Measurements from ENCODE around the gene GSK3A. TPM values are rescaled to one million over a fixed set of nuclear protein-coding genes. Genes with fewer than 3 reads are reported as not detected.

Gene GSK3A
- total RNA-seq, 1 donor from 2014 or later, result 54.7 TPM

DNA sequence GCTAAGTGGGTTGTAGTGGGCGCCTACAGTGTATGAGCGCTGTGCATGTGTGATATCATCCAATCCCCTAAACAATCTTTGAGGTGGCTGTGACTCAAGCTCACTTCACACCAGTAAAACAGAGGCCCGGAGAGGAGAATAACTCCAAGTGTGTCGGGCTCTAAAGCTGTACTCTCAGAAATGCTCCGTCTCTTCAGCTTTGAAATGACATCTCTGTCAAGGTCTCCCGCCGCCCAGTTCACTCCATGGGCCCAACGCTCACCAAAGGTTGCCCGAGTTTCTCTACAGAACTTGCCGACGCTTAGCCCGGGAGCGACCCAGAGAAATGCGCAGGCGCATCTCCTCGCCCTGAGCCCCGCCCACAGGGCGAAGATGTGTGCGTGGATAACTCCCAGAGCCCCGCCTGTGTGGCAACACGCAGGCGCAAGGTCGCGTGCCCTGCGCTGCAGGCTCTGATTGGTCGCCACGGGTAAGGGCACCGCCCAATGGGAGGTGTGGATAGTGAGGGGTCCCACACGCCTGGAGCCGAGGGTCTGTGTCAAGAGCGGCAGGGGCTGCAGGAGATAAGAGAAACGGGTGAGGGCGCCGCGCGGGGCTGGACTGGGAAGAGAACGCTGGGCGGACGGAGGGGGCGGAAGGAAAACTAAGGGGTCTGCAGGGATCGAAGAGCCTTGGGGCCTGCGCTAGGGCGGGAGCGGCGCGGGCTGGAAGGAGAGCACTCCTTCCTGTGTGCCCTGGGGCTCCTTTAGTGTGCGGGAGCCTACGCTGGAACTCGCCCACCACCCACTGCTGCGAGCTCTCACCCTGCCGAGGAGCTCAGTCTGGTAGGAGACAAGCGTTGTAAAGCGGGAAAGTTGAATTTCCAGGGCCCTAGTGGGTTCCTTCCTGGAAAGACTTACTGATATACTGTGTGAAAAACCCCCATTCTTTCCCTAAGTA lies 22.3 kb downstream of the GSK3A start, which contains the start of gene ZNF526:
Gene ZNF526 (plus strand): TSS at position 501 of the 939 bp plus-strand sequence. CDS start 4,092 bp downstream, outside the sequence.
- TF ChIP-seq, protein P1, sequence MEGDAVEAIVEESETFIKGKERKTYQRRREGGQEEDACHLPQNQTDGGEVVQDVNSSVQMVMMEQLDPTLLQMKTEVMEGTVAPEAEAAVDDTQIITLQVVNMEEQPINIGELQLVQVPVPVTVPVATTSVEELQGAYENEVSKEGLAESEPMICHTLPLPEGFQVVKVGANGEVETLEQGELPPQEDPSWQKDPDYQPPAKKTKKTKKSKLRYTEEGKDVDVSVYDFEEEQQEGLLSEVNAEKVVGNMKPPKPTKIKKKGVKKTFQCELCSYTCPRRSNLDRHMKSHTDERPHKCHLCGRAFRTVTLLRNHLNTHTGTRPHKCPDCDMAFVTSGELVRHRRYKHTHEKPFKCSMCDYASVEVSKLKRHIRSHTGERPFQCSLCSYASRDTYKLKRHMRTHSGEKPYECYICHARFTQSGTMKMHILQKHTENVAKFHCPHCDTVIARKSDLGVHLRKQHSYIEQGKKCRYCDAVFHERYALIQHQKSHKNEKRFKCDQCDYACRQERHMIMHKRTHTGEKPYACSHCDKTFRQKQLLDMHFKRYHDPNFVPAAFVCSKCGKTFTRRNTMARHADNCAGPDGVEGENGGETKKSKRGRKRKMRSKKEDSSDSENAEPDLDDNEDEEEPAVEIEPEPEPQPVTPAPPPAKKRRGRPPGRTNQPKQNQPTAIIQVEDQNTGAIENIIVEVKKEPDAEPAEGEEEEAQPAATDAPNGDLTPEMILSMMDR (IDR thresholded peaks at IDR 0.05; ENCODE audit: unreplicated experiment), result peak; percentile 19
- peak within 1 kb of the TSS; percentile 95 for H3K27ac Mint-ChIP-seq
- no peaks in the 10 kb centered on the region for H3K9me3 Mint-ChIP-seq (ENCODE audit: low read depth)
- no peaks in the 10 kb centered on the region for H3K27me3 Mint-ChIP-seq
- H3K36me3 Mint-ChIP-seq (ENCODE audit: insufficient read depth), result peaks cover 6% of the 10 kb centered on the region
- DNase-seq (ENCODE audit: low spot score, unreplicated experiment), result peak; percentile 98
- H3K4me1 Mint-ChIP-seq (ENCODE audit: low read depth), result peaks cover 33% of the 10 kb centered on the region
- H3K4me3 Mint-ChIP-seq (ENCODE audit: low read depth), result peak within 1 kb of the TSS; percentile 91

DNA sequence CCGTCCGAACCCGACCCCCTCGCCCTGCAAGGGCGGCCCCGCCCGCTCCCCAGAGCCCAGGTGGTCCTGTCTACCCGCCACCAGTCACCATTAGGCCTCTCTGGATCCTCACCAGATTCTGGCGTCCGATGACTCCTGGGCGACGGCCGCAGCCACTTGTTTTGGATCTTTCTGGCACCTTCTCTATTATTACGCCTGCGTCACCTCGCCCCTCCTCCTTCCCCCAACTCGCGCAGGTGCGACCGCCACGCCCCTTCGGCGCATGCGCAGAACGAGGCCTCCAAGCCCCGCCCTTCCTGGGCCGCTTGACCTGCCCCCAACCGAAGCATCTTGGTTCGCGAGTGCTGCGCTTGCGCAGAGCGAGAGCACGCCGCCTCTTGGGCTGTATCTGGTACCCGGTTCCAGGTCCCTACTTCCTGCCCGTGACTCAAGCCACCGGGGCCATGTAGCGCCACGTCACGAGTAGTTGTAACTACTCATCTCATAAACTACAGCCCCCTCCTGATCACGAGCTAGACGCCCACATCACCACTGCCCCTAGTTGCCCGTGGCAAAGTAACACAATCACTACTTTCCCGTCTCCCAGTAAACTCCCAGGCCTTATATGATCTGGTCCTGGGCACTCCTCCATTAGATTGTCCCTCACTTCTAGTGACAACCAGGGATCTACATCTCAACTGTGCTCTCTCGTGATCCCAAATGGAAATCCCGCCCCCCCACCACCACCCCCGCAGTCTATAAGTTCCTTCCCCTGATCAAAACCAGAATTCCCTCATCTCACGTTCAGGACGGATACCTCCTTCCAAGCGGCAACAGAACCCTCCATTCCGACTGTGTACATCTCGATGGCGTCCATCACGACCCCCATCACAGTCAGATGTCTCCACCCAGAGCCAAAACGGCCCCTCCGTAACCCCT lies 24.6 kb downstream of the GSK3A start, which contains the start of gene DEDD2:
Gene DEDD2 (minus strand): TSS at position 158 of the 918 bp plus-strand sequence. CDS start 670 bp downstream, outside the sequence.
- TF ChIP-seq, protein P1 (IDR thresholded peaks at IDR 0.05; ENCODE audit: unreplicated experiment), result no peak
- Mint-ChIP-seq H3K4me1 (ENCODE audit: low read depth) (peaks cover 34% of the 10 kb centered on the region), H3K9me3 (ENCODE audit: low read depth) (no peaks in the 10 kb centered on the region), H3K36me3 (ENCODE audit: insufficient read depth) (peaks cover 9% of the 10 kb centered on the region), H3K4me3 (ENCODE audit: low read depth) (peak within 1 kb of the TSS; percentile 90), H3K27ac (peak within 1 kb of the TSS; percentile 98), H3K27me3 (no peaks in the 10 kb centered on the region)
- DNase-seq (ENCODE audit: low spot score, unreplicated experiment), result peak; percentile 99

DNA sequence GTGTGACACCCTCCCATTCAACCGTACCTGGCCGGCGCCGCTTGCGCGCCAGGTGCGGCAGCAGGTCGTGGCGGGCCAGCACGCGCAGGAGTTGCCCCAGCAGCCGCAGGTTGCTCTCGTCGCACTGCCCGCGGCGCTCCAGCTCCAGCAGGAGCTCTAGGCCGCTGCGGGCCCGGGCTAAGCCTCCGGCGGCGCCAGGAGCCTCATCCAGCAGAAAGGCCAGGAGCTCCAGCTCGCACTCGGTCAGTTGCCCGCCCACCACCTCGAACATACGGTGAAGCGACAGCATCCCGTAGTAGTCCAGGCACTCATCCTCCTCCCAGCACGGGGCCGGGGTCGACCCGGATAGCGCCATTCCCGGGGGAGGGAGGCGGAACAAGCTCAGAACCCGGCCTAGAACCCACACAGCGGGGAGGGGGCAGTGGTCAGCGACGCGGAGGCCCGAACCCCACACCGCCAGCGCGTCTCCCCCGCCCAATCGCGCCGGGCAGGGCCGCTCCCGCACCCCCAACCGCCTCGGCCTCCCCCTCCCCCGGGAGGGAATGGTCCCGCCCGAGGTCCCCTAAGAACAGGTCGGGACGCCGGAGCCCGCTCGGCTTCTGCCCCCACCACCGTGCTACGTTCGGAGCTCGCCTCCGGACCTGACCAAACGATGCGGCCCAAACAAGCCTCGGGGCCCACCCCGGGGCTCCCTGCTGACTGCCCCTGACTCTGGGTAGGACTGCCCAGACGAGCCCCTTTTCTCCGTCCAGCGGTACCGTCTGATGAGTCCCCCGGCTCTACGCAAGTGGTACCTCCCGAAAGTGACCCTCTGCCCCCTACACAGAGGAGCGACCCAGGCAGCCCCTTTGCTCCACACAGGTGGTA lies 25.5 kb downstream of the GSK3A start:
- H3K27ac Mint-ChIP-seq, result peak overlapping the region; percentile 98
- no peaks in the 10 kb centered on the region for H3K9me3 Mint-ChIP-seq (ENCODE audit: low read depth)
- H3K36me3 Mint-ChIP-seq (ENCODE audit: insufficient read depth), result peaks cover 6% of the 10 kb centered on the region
- peak overlapping the region; percentile 90 for H3K4me3 Mint-ChIP-seq (ENCODE audit: low read depth)
- DNase-seq (ENCODE audit: low spot score, unreplicated experiment), result peak; percentile 46
- peaks cover 34% of the 10 kb centered on the region for H3K4me1 Mint-ChIP-seq (ENCODE audit: low read depth)
- H3K27me3 Mint-ChIP-seq, result no peaks in the 10 kb centered on the region
- TF ChIP-seq, protein P1 (IDR thresholded peaks at IDR 0.05; ENCODE audit: unreplicated experiment), result no peak

DNA sequence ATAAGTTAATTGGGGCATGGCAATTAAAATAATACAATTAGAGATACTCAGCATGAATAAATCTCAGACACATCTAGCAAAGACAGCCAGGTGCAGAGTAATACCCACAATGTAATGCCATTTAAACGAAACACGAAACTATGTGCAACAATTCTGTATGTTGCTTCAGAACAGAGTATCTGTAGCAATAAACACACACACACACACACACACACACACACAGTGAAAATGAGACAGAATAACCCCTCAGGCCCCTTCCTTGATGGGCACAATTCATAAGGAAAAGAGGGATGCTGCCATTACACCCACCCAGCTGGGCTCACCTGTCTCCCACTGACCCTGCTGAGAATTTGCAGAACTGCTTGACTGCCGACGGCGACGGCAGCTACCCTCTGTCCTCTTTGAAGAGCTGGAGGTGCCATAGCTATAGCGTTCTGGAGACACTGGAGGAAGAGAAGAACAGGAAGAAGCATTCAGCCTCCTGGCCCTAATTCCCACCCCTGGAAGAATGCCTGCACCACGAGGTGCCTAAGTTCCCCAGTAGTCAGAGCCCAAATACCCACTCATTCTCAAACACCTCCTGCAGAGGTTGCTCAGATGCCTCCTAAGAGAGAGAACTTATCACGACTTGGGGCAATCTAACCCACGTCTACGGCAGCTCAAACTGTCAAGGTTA lies 27.5 kb downstream of the GSK3A start:
- H3K36me3 Mint-ChIP-seq (ENCODE audit: insufficient read depth), result peaks cover 7% of the 10 kb centered on the region
- H3K9me3 Mint-ChIP-seq (ENCODE audit: low read depth), result no peaks in the 10 kb centered on the region
- no peaks in the 10 kb centered on the region for H3K27me3 Mint-ChIP-seq
- H3K4me3 Mint-ChIP-seq (ENCODE audit: low read depth), result peak overlapping the region; percentile 90
- no peak for DNase-seq (ENCODE audit: low spot score, unreplicated experiment)
- no peak overlapping the region for H3K27ac Mint-ChIP-seq
- TF ChIP-seq, protein P1 (IDR thresholded peaks at IDR 0.05; ENCODE audit: unreplicated experiment), result no peak
- H3K4me1 Mint-ChIP-seq (ENCODE audit: low read depth), result peaks cover 26% of the 10 kb centered on the region
